Subcutaneous abdominal adipose tissue (tissue), 5 donors: ENCODE results near the gene CTXND1.
A peak's percentile ranks its signal among the peaks of the same experiment; 100 is the strongest.

Source experiments
- H3K27ac ChIP-seq: one replicate; pipeline ENCODE4 v1.7.0; 2013; ENCODE audit warnings: low read depth, mild to moderate bottlenecking, inconsistent platforms, low read length, moderate library complexity
- H3K27me3 ChIP-seq, 5 donors: one replicate each; pipeline ENCODE4 v1.7.0; 2013; ENCODE audit warnings: low read length in 5 of 5, inconsistent platforms in 1 of 5; ENCODE audit not compliant: control insufficient read depth in 5 of 5, insufficient read depth in 4 of 5
- H3K36me3 ChIP-seq, 5 donors: one replicate each; pipeline ENCODE4 v1.7.0; 2013; ENCODE audit warnings: low read length in 5 of 5; ENCODE audit not compliant: control insufficient read depth in 5 of 5, insufficient read depth in 5 of 5
- H3K4me1 ChIP-seq, 5 donors: one replicate each; pipeline ENCODE4 v1.7.0; 2013; ENCODE audit warnings: low read length in 5 of 5, mild to moderate bottlenecking in 3 of 5, moderate library complexity in 1 of 5; ENCODE audit not compliant: control insufficient read depth in 5 of 5, insufficient read depth in 5 of 5
- H3K4me3 ChIP-seq, 5 donors: one replicate each; pipeline ENCODE4 v1.7.0; 2013; ENCODE audit warnings: low read length in 5 of 5, low read depth in 1 of 5
- H3K9ac ChIP-seq, 5 donors: one replicate each; pipeline ENCODE4 v1.7.0; 2013; ENCODE audit warnings: low read length in 5 of 5, mild to moderate bottlenecking in 4 of 5, moderate library complexity in 3 of 5
- H3K9me3 ChIP-seq, 5 donors: one replicate each; pipeline ENCODE4 v1.7.0; 2013; ENCODE audit warnings: low read length in 5 of 5; ENCODE audit not compliant: control insufficient read depth in 5 of 5
- donor health status: healthy.
- donor health status: healthy.
- donor health status: healthy.
- donor health status: healthy.
- donor health status: healthy.

Gene CTXND1

DNA sequence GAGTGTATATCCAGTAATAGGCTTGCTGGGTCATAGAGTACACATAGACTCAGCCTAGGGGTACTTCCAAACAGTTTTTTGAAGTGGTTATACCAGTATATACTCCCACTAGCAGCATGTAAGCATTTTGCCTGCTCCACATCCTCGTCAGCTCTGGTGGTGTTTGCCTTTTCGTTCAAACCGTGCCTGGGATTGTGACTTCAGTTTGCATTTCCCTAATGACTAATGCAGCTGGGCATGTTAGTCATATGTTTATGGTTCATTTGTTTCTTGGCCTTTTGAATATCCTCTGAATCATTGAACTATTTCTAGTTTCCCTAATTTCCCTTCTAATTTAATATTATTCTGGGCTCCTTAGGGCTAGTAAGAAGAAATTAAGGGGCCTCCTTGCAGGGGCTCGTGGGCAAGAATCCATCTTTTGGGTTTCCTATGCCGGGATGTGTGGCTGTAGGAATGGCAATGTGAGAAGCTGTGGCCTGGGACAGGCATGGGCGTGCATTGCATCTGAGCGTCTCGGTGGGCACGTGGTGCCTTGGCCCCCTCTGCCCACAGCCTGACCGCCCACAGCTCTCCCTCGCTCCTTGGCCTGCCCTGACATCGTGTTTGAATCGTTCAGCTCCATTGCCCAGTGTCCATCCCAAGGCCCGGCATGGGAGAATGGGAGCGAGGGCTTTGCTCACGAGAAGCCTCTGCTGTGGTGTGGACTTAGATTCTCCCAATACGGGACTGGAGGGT is 72.8 kb downstream of the CTXND1 start:
- Histone ChIP-seq H3K9me3 (no peaks in the 10 kb centered on the region), H3K27ac (peak overlapping the region; percentile 51), H3K9ac (no peak overlapping the region), H3K4me1 (peaks cover 2 to 71% (median 58%) of the 10 kb centered on the region in 5 donors), H3K4me3 (no peak overlapping the region), H3K27me3 (no peaks in the 10 kb centered on the region), H3K36me3 (peaks cover 2 to 91% (median 78%) of the 10 kb centered on the region in 5 donors)

DNA sequence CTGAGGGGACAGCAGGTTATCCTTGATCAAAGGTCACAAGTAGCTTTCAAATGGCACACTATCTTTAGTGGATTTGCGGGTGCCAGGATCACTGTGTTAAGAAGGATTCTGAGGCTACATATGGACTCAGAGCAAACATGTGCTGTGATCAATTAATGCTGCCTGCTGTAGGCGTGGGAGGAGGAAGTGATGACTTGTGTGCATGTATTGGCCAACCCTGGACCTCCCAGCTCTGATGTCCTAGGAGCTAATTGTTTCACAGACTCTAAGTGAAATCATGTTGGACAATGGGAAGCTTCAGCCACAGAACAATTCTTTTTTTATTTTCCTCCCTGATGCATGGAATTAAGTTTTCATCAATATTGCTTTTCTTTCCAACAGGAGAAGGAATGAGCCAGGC is 74.9 kb downstream of the CTXND1 start:
- Histone ChIP-seq H3K4me3 (no peak overlapping the region), H3K36me3 (peaks cover 2 to 78% (median 64%) of the 10 kb centered on the region in 5 donors), H3K27ac (no peak overlapping the region), H3K9me3 (no peaks in the 10 kb centered on the region), H3K27me3 (no peaks in the 10 kb centered on the region), H3K4me1 (peaks cover 7 to 75% (median 60%) of the 10 kb centered on the region in 5 donors), H3K9ac (no peak overlapping the region)

DNA sequence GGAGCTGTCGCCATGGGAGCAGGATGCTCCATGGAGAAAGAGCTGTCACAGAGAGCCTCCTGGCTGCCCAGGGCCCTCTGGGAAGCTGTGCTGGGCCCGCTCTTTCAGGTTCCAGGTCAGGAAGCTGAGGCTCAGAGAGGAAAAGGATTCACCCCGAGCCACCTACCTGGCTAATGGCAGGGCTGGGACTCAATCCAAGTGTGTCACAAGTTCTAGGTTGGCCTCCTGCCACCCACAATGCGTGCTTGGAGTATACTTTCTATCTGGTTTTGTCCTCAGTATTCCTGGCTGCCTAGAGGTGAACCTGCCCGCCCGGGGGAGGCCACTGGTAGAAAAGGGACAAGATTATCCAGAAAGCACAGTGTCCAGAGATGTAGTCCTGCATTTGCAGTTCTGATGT is 75.6 kb downstream of the CTXND1 start:
- Histone ChIP-seq H3K4me1 (peaks cover 6 to 75% (median 64%) of the 10 kb centered on the region in 5 donors), H3K27ac (peak overlapping the region; percentile 77), H3K9ac (peak overlapping the region in 2 of 5 donors; percentile 31 to 41), H3K36me3 (peaks cover 2 to 71% (median 57%) of the 10 kb centered on the region in 5 donors), H3K9me3 (no peaks in the 10 kb centered on the region), H3K27me3 (no peaks in the 10 kb centered on the region), H3K4me3 (no peak overlapping the region)

DNA sequence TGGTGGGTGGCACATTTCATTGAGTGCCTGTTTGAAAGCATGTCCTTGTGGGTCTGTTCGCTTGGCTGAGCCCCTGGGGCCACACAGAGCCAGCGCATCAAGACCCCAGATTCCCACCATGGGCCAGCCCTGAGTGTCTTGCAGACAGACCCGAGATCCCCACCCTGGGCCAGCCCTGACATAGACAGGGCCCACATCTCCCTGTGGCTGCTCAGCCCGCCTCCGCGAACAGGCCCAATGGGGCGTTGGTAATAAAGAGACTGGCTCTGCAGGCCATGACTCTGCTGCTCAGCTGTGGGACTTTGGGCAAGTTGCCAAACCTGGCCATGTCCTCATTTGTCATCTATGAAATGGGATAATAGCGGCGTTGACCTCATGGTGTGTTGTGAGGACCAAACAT is 76.6 kb downstream of the CTXND1 start:
- H3K9ac ChIP-seq = no peak overlapping the region
- no peak overlapping the region for H3K4me3 ChIP-seq
- H3K9me3 ChIP-seq = no peaks in the 10 kb centered on the region
- peaks cover 2 to 61% (median 48%) of the 10 kb centered on the region in 5 donors for H3K36me3 ChIP-seq
- no peaks in the 10 kb centered on the region for H3K27me3 ChIP-seq
- peaks cover 6 to 68% (median 57%) of the 10 kb centered on the region in 5 donors for H3K4me1 ChIP-seq
- peak overlapping the region; percentile 77 for H3K27ac ChIP-seq

DNA sequence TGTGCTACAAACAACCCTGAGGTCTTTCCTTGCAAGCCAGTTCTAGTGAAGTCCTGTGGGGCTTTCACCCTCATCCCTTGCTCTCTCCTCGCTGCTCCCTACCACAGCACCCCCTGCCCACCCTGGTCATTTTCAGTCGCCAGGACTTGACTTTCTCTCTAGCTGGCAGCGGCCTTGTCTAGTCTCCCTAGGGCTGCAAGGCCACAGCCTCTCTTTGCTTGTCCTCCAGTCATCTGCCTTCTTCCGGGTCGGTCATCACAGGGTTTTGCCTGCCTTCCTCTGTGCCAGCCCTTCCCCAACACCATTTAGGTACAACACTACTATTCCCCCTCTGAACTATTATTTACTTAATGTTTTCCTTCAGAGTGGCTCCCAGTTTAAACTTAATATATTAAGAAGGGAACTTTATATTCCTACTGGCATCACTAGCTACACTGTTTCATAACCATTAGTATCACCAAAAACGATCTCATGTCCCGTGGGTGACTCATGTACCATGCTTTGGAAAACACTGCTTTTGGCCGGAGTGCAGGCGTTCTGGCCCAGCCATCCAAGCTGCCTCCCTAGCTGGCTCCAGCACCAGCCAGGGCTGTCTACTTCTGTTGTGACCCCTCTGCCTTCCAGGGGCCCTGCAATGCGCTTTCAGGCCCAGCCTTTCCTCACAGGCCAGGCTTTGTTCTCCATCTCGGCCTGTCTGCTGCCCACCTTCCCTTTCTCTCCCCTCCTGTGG is 77.8 kb downstream of the CTXND1 start:
- Histone ChIP-seq H3K4me1 (peaks cover 6 to 63% (median 44%) of the 10 kb centered on the region in 5 donors), H3K36me3 (peaks cover 2 to 58% (median 44%) of the 10 kb centered on the region in 5 donors), H3K9me3 (no peaks in the 10 kb centered on the region), H3K4me3 (no peak overlapping the region), H3K27me3 (no peaks in the 10 kb centered on the region), H3K27ac (peak overlapping the region; percentile 77), H3K9ac (peak overlapping the region in 1 of 5 donors; percentile 6)

DNA sequence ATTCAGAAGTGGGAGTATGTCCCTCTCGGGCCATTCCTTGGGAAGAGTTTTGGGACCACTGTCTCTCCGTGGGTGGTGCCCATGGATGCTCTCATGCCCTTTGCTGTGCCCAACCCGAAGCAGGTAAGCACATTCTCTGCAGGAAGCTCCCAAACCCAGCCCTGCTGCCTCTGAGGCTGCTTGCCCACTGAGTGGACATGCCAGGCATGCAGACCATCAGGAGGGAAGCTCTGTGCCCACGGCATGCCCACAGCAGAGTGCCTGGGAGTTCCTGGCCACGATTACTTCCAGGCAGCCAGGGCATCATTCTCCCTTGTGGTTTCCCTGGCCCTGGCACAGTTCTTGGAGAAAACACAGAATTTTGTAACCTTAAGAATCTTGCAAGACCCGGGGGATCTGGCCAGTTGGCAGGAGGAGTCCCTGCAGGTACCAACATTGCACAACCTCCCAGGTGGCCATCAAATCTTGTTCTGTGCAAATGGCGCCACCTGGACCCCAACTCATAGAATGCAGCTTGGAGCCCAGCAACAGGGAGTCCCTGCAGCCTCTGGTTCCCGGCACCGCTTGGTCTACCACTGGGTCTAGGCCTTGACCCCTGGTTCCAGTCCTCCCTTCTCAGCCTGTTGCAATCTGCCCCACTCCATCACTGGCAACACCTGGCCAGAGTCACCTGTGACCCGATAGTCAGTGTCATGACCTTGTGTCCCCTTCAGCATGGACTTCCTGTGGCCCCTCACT is 78.8 kb downstream of the CTXND1 start:
- no peaks in the 10 kb centered on the region for H3K27me3 ChIP-seq
- H3K9ac ChIP-seq = peak overlapping the region in 3 of 5 donors; percentile 1 to 50 (median 25)
- no peaks in the 10 kb centered on the region for H3K9me3 ChIP-seq
- H3K27ac ChIP-seq = peak overlapping the region; percentile 77
- peaks cover 6 to 63% (median 43%) of the 10 kb centered on the region in 5 donors for H3K4me1 ChIP-seq
- H3K4me3 ChIP-seq = peak overlapping the region in 1 of 5 donors; percentile 25
- peaks cover 2 to 58% (median 43%) of the 10 kb centered on the region in 5 donors for H3K36me3 ChIP-seq

- Histone ChIP-seq H3K27ac (peak overlapping the region; percentile 77), H3K36me3 (peaks cover 0 to 55% (median 43%) of the 10 kb centered on the region in 5 donors), H3K4me3 (peak overlapping the region in 1 of 5 donors; percentile 25), H3K9ac (peak overlapping the region in 4 of 5 donors; percentile 1 to 50 (median 18)), H3K27me3 (no peaks in the 10 kb centered on the region), H3K9me3 (no peaks in the 10 kb centered on the region), H3K4me1 (peaks cover 6 to 63% (median 43%) of the 10 kb centered on the region in 5 donors)
Observed at GRCh38 chr15:80172401-80172800, 79.6 kb downstream of the CTXND1 start.

GRCh38 chr15:80171787-80172186 is 80.2 kb downstream of the CTXND1 start:
- H3K27ac ChIP-seq = peak overlapping the region; percentile 77
- H3K27me3 ChIP-seq = no peaks in the 10 kb centered on the region
- H3K4me3 ChIP-seq = no peak overlapping the region
- peak overlapping the region in 2 of 5 donors; percentile 25 to 50 for H3K9ac ChIP-seq
- peaks cover 6 to 62% (median 42%) of the 10 kb centered on the region in 5 donors for H3K4me1 ChIP-seq
- H3K36me3 ChIP-seq = peaks cover 0 to 52% (median 37%) of the 10 kb centered on the region in 5 donors
- no peaks in the 10 kb centered on the region for H3K9me3 ChIP-seq

DNA sequence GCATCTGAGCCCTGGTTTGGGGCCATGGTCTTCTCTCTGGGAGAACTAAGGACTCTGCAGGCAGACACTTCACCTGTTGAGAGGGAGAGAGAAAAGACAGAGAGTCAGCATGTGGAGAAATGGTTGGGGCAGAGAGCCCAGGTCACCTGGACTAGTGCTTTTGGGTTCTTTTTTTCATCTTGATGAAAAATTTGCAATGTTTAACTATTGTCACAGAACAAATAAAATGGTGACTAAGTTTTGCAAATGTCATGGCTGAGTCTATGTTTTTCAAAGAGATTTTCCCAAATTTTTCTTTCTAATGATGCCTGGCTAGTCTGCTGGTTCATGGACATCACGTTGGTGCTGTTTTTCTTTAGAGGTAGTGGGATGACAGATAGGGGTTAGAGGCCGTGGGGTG is 81.4 kb downstream of the CTXND1 start:
- no peak overlapping the region for H3K4me3 ChIP-seq
- no peak overlapping the region for H3K9ac ChIP-seq
- peaks cover 0 to 42% (median 29%) of the 10 kb centered on the region in 5 donors for H3K36me3 ChIP-seq
- no peaks in the 10 kb centered on the region for H3K9me3 ChIP-seq
- peaks cover 6 to 50% (median 36%) of the 10 kb centered on the region in 5 donors for H3K4me1 ChIP-seq
- no peaks in the 10 kb centered on the region for H3K27me3 ChIP-seq
- H3K27ac ChIP-seq = no peak overlapping the region
